Stomach (tissue), 4 donors: ENCODE measurements around the gene GLIS2.

Experiments used
- EP300 ChIP-seq: sonication (generic); formaldehyde crosslinking; IDR thresholded peaks from one replicate; pipeline ENCODE4 v1.6.1; 2017; ENCODE audit warnings: antibody characterized with exemption
- POLR2A ChIP-seq, 4 donors: fragments of 450-650 bp; IDR thresholded peaks; one replicate each; pipeline ENCODE4 v1.6.1; 2016; ENCODE audit warnings: antibody characterized with exemption in 4 of 4, control low read depth in 2 of 4, mild to moderate bottlenecking in 1 of 4, moderate library complexity in 1 of 4
- POLR2AphosphoS5 ChIP-seq, 3 donors: sonication (generic); formaldehyde crosslinking; IDR thresholded peaks; one replicate each; pipeline ENCODE4 v1.6.1; 2016; ENCODE audit warnings: antibody characterized with exemption in 3 of 3
- TF ChIP-seq, protein P1 (sequence below), 7 experiments: fragments of 450-650 bp in 4 of 7; fragments of 200-600 bp in 3 of 7; sonication (generic) in 3 of 7; IDR thresholded peaks; one replicate each; pipeline ENCODE4 v1.5.1; 2016 to 2019; ENCODE audit warnings: antibody characterized with exemption in 7 of 7, control low read depth in 2 of 7, mild to moderate bottlenecking in 1 of 7

DNA sequence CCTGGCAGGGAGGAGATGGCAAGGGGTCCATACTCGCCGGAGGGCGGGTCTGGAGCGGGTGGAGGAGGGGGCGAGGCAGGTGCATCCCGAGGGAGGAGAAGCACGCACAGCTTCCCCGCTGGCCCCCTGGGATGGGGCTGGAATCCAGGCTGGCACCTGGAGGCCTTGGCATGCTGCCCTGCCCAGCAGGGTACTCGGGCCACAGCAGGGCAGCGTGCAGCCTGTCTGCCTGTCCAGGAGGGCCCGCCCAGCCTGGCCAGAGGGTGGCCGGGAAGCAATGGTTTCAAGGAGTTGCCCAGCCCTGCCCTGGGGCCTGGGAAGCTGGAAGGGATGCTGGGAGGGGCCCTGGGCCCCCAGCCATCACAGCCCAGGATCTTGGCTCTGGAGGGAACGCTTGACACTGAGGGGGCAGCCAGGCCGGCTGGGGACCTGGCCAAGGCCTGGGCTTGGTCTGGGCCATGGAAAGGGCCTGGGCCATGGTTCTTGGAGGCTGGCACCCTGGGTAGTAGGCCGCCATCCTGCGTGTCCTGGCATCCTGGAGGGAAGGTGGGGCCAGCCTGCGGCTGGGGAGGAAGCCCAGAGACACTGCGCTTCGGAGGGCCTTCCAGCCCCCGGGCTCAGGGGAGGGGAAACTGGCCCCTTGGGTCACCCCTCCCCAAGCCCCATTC, 1.1 kb downstream of the GLIS2 start:
- TF ChIP-seq EP300 = no peak
- TF ChIP-seq, protein P1, sequence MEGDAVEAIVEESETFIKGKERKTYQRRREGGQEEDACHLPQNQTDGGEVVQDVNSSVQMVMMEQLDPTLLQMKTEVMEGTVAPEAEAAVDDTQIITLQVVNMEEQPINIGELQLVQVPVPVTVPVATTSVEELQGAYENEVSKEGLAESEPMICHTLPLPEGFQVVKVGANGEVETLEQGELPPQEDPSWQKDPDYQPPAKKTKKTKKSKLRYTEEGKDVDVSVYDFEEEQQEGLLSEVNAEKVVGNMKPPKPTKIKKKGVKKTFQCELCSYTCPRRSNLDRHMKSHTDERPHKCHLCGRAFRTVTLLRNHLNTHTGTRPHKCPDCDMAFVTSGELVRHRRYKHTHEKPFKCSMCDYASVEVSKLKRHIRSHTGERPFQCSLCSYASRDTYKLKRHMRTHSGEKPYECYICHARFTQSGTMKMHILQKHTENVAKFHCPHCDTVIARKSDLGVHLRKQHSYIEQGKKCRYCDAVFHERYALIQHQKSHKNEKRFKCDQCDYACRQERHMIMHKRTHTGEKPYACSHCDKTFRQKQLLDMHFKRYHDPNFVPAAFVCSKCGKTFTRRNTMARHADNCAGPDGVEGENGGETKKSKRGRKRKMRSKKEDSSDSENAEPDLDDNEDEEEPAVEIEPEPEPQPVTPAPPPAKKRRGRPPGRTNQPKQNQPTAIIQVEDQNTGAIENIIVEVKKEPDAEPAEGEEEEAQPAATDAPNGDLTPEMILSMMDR (IDR thresholded peaks at IDR 0.05) = no peak
- no peak for TF ChIP-seq POLR2A (IDR thresholded peaks at IDR 0.05)
- TF ChIP-seq POLR2AphosphoS5 (IDR thresholded peaks at IDR 0.05) = no peak
